Fibroblast of villous mesenchyme (primary cell): ENCODE data around the gene NLRP10. TPM values are rescaled to one million over a fixed set of nuclear protein-coding genes. Genes with fewer than 3 reads are reported as not detected.
A peak's percentile ranks its signal among the peaks of the same experiment; 100 is the strongest.
"Not testable (repeated sequence)": the region's sequence is repeated elsewhere in the genome, so short reads cannot be mapped to it uniquely, and the experiment has no call there.

Experiments
- DNase-seq: peaks from one replicate; pipeline ENCODE4 v3.0.0-alpha.2; 2010; ENCODE audit warnings: low read depth
- H3K4me3 ChIP-seq: 2 replicates; pipeline ENCODE4 v1.5.1; 2011; ENCODE audit warnings: low read depth, mild to moderate bottlenecking, low read length
- CTCF ChIP-seq: IDR thresholded peaks from 2 replicates; pipeline ENCODE4 v1.5.1; 2012; ENCODE audit warnings: low read depth, mild to moderate bottlenecking, low read length; ENCODE audit not compliant: insufficient read depth
- total RNA-seq: library from RNA; depleted of rRNA; stranded (reverse); fragments of >200 nt; gene quantifications from 2 replicates; pipeline ENCODE4 v1.2.3, GENCODE V29; 2012

Gene NLRP10
- total RNA-seq, 1 donor, result 9.1 TPM

GRCh38 chr11:8005556-8005955, 40.3 kb upstream of the NLRP10 start:
- no peak for TF ChIP-seq CTCF
- DNase-seq, result no peak
- no peak overlapping the region for H3K4me3 ChIP-seq

GRCh38 chr11:8004008-8004407, 38.8 kb upstream of the NLRP10 start:
- no peak for DNase-seq
- no peak for TF ChIP-seq CTCF
- H3K4me3 ChIP-seq, result no peak overlapping the region

- no peak overlapping the region for H3K4me3 ChIP-seq
- DNase-seq, result no peak
- no peak for TF ChIP-seq CTCF
These were observed 37.9 kb upstream of the NLRP10 start for GRCh38 chr11:8003187-8003586.

- no peak overlapping the region for H3K4me3 ChIP-seq
- no peak for DNase-seq
- TF ChIP-seq CTCF, result no peak
These were observed 37.4 kb upstream of the NLRP10 start for GRCh38 chr11:8002676-8003075.

GRCh38 chr11:8000390-8000789, 35.1 kb upstream of the NLRP10 start:
- no peak for DNase-seq
- H3K4me3 ChIP-seq, result no peak overlapping the region
- TF ChIP-seq CTCF, result no peak

- DNase-seq, result no peak
- no peak for TF ChIP-seq CTCF
- no peak overlapping the region for H3K4me3 ChIP-seq
These were observed 34.5 kb upstream of the NLRP10 start for GRCh38 chr11:7999795-8000194.

GRCh38 chr11:7994581-7995278, 29.5 kb upstream of the NLRP10 start:
- no peak for TF ChIP-seq CTCF
- no peak overlapping the region for H3K4me3 ChIP-seq
- DNase-seq, result no peak

GRCh38 chr11:7987560-7987883, 22.3 kb upstream of the NLRP10 start:
- peak overlapping the region; percentile 66 for H3K4me3 ChIP-seq
- not testable (repeated sequence) for DNase-seq
